K562 (cell line): Measurements from ENCODE around the gene DDC. TPM values are rescaled to one million over a fixed set of nuclear protein-coding genes. Genes with fewer than 3 reads are reported as not detected.

ENCODE experiments used
- ATAC-seq: fragments of 200-7000 bp; cut with Tn5 transposase; 3 replicates; pipeline ENCODE4 v1.9.1; 2020; ENCODE audit warnings: moderate library complexity
- BruUV-seq: library from RNA; stranded (reverse); fragments of 400-500 nt; replicated peaks from 2 replicates; lab custom pipeline; 2021; lab: Mats Ljungman, UMichigan
- CTCF ChIA-PET: fragments of 300-600 bp; formaldehyde crosslinking; extraction: SDS; loops from one replicate; lab custom pipeline; 2021; ENCODE audit warnings: low intra/inter-chr PET ratio; lab: Yijun Ruan, JAX
- POLR2A ChIA-PET: fragments of 300-600, 350-650 bp; sonication (Branson Sonifier 250); formaldehyde crosslinking; extraction: SDS; loops from one replicate; lab custom pipeline; 2021; ENCODE audit warnings: antibody characterized with exemption, inconsistent platforms; lab: Yijun Ruan, JAX
- DNase-seq, 4 experiments: peaks; one replicate each; pipeline versions ENCODE4 v3.0.0 to v3.0.0-alpha.2; 2011 to 2018; ENCODE audit warnings: low spot score in 3 of 4, mixed read lengths in 3 of 4; ENCODE audit errors: extremely low read depth in 1 of 4
- FAIRE-seq: peaks from 2 replicates; lab custom pipeline; 2011; peaks lifted over from hg19 to GRCh38; lab: Jason Lieb, UNC
- H2AFZ ChIP-seq: 2 replicates; pipeline ENCODE4 v1.6.0; 2011; ENCODE audit warnings: low read depth, low read length, control low read depth, inconsistent platforms
- H3K27ac ChIP-seq: fragments of 200-600 bp; 3 replicates; pipeline ENCODE4 v1.8.0; 2011; ENCODE audit warnings: low read depth, mild to moderate bottlenecking, control low read depth, inconsistent platforms, low read length, moderate library complexity, mixed read lengths; ENCODE audit errors: extremely low read depth
- H3K27me3 ChIP-seq, 2 experiments: fragments of 300-600 bp in 1 of 2; 2 replicates in 1 of 2; 3 replicates in 1 of 2; pipeline versions ENCODE4 v1.6.0 to v1.8.0; 2011; ENCODE audit warnings: inconsistent platforms in 2 of 2, low read length in 2 of 2, mild to moderate bottlenecking in 1 of 2, mixed read lengths in 1 of 2, moderate library complexity in 1 of 2; ENCODE audit not compliant: control insufficient read depth in 2 of 2, insufficient read depth in 2 of 2
- H3K36me3 ChIP-seq: fragments of 300-600 bp; 3 replicates; pipeline ENCODE4 v1.8.0; 2011; ENCODE audit warnings: mild to moderate bottlenecking, low read length, inconsistent platforms; ENCODE audit not compliant: control insufficient read depth, insufficient read depth
- H3K4me1 ChIP-seq, 2 experiments: fragments of 200-600 bp in 1 of 2; replicated peaks in 1 of 2; 2 replicates in 1 of 2; 3 replicates in 1 of 2; pipeline versions ENCODE4 v1.5.1 to v1.8.0; 2011; ENCODE audit warnings: inconsistent platforms in 2 of 2, low read length in 2 of 2, mild to moderate bottlenecking in 1 of 2, mixed read lengths in 1 of 2, moderate library complexity in 1 of 2; ENCODE audit not compliant: control insufficient read depth in 2 of 2, insufficient read depth in 2 of 2
- H3K4me2 ChIP-seq: 2 replicates; pipeline ENCODE4 v1.6.1; 2011; ENCODE audit warnings: low read length, control low read depth, inconsistent platforms, mixed read lengths; ENCODE audit not compliant: insufficient read depth
- H3K4me3 ChIP-seq: fragments of 200-600 bp; sonication (generic), shearing (Covaris generic); 2 replicates; pipeline ENCODE4 v1.5.1; 2016; ENCODE audit warnings: control low read depth, inconsistent platforms
- H3K79me2 ChIP-seq: fragments of 200-600 bp; 3 replicates; pipeline ENCODE4 v1.8.0; 2011; ENCODE audit warnings: low read length, inconsistent platforms; ENCODE audit not compliant: control insufficient read depth, insufficient read depth
- H3K9ac ChIP-seq, 2 experiments: 2 replicates each; pipeline versions ENCODE4 v1.6.0 to v1.6.1; 2011; ENCODE audit warnings: low read depth in 2 of 2, low read length in 2 of 2, control low read depth in 1 of 2, inconsistent platforms in 1 of 2, mild to moderate bottlenecking in 1 of 2, mixed read lengths in 1 of 2; ENCODE audit not compliant: insufficient read depth in 1 of 2
- H3K9me1 ChIP-seq: one replicate; pipeline ENCODE4 v1.6.0; 2011; ENCODE audit warnings: inconsistent platforms, mild to moderate bottlenecking, low read length, moderate library complexity; ENCODE audit not compliant: control insufficient read depth, insufficient read depth
- H3K9me3 ChIP-seq: replicated peaks from 2 replicates; pipeline ENCODE4 v1.5.1; 2011; ENCODE audit warnings: low read depth, low read length, inconsistent platforms; ENCODE audit not compliant: control insufficient read depth, insufficient read depth
- H4K20me1 ChIP-seq: replicated peaks from 2 replicates; pipeline ENCODE4 v1.6.1; 2011; ENCODE audit warnings: low read length, inconsistent platforms, mixed read lengths; ENCODE audit not compliant: control insufficient read depth, insufficient read depth
- ARID2 ChIP-seq: fragments of 450-650 bp; IDR thresholded peaks from 2 replicates; pipeline ENCODE4 v1.6.1; 2017; ENCODE audit warnings: antibody characterized with exemption, mild to moderate bottlenecking
- BRCA1 ChIP-seq, 2 experiments: fragments of 450-650 bp in 1 of 2; sonication (generic) in 1 of 2; formaldehyde crosslinking in 1 of 2; IDR thresholded peaks; 2 replicates each; pipeline versions ENCODE4 v1.5.0 to v1.6.1; 2017 to 2020; ENCODE audit warnings: mild to moderate bottlenecking in 1 of 2, missing genetic modification reagents in 1 of 2
- CGGBP1 ChIP-seq: fragments of 250-450 bp; sonication (Bioruptor Pico); IDR thresholded peaks from 2 replicates; pipeline ENCODE4 v1.9.0; 2021; ENCODE audit warnings: mild to moderate bottlenecking
- HEY1 ChIP-seq: fragments of 250-450 bp; sonication (Bioruptor Pico); IDR thresholded peaks from 2 replicates; pipeline ENCODE4 v1.5.0; 2020; ENCODE audit warnings: mild to moderate bottlenecking, moderate library complexity, borderline replicate concordance
- HINFP ChIP-seq: fragments of 450-650 bp; conservative IDR thresholded peaks from 2 replicates; pipeline ENCODE4 v1.6.1; 2016; ENCODE audit warnings: missing genetic modification characterization, low read depth, mild to moderate bottlenecking, control low read depth, missing compliant biosample characterization
- NRF1 ChIP-seq, 2 experiments: fragments of 450-650 bp; IDR thresholded peaks in 1 of 2; conservative IDR thresholded peaks in 1 of 2; 2 replicates each; pipeline ENCODE4 v1.6.1; 2014; ENCODE audit warnings: mild to moderate bottlenecking in 2 of 2
- PHF8 ChIP-seq: fragments of 200-600 bp; sonication (generic); IDR thresholded peaks from 2 replicates; pipeline ENCODE4 v1.6.1; 2012; ENCODE audit warnings: mixed run types, mild to moderate bottlenecking, inconsistent platforms, low read length, moderate library complexity, borderline replicate concordance
- TCF7L2 ChIP-seq: fragments of 150-350 bp; IDR thresholded peaks from 2 replicates; pipeline ENCODE4 v1.6.1; 2016; ENCODE audit warnings: low read depth, mild to moderate bottlenecking, low read length, moderate library complexity
- UBTF ChIP-seq, 2 experiments: IDR thresholded peaks; 2 replicates each; pipeline ENCODE4 v1.6.1; 2012; ENCODE audit warnings: improper control_type of control experiment in 2 of 2, low read depth in 2 of 2, low read length in 2 of 2, borderline replicate concordance in 1 of 2
- ZBED1 ChIP-seq: IDR thresholded peaks from 2 replicates; pipeline ENCODE4 v1.6.1; 2014
- ZNF124 ChIP-seq: sonication (generic); formaldehyde crosslinking; IDR thresholded peaks from 2 replicates; pipeline ENCODE4 v1.8.1; 2022; ENCODE audit warnings: missing genetic modification reagents
- ZNF174 ChIP-seq: fragments of 250-450 bp; sonication (Bioruptor Pico); IDR thresholded peaks from 2 replicates; pipeline ENCODE4 v1.4.0; 2020; ENCODE audit warnings: mild to moderate bottlenecking
- ZNF311 ChIP-seq: fragments of 250-450 bp; sonication (Bioruptor Pico); IDR thresholded peaks from 2 replicates; pipeline ENCODE4 v1.4.0; 2020; ENCODE audit warnings: mild to moderate bottlenecking, moderate library complexity
- ZNF609 ChIP-seq: sonication (generic); formaldehyde crosslinking; IDR thresholded peaks from 2 replicates; pipeline ENCODE4 v1.8.1; 2023; ENCODE audit warnings: missing genetic modification reagents, mild to moderate bottlenecking, borderline replicate concordance
- WGBS: fragments of 100-300 bp; shearing (Covaris generic); methylation state at CpG from one replicate; pipeline ENCODE4 v1.1.6; 2016; ENCODE audit warnings: low coverage, mixed read lengths; ENCODE audit not compliant: insufficient coverage; ENCODE audit errors: missing lambda C conversion rate; 5-methylcytosine and 5-hydroxymethylcytosine counted together
- in situ Hi-C: fragments of 300-500 bp; cut with MboI; formaldehyde crosslinking; loops from 4 replicates; pipeline ENCODE4 v1.15.0; 2018; ENCODE audit warnings: inconsistent platforms, mixed read lengths
- intact Hi-C: fragments of 100-400 bp; cut with micrococcal nuclease; formaldehyde crosslinking; loops from 2 replicates; pipeline ENCODE4 v1.14.2; 2022
- polyA plus RNA-seq, 8 experiments: library from polyadenylated mRNA; depleted of rRNA in 4 of 8; stranded (reverse) in 5 of 8; unstranded in 3 of 8; fragments of >200 nt; fragmentation: Nextera tagmentation in 2 of 8; fragmentation: Illumina TruSeq in 1 of 8; extraction: Ambion mirVana in 2 of 8; extraction: Trizol in 1 of 8; gene quantifications; 2 replicates each; pipeline versions ENCODE4 v1.2.1 to v1.2.3, GENCODE V29; 2011 to 2014; ENCODE audit warnings: inconsistent platforms in 1 of 8, missing spikeins in 1 of 8
- total RNA-seq, 7 experiments: library from RNA; depleted of rRNA in 6 of 7; stranded (reverse); fragments of >200 nt in 6 of 7; fragmentation: Illumina TruSeq in 2 of 7; extraction: Trizol in 2 of 7; gene quantifications; 2 replicates each; pipeline versions ENCODE4 v1.2.1 to v1.2.3, GENCODE V29; 2011 to 2021; ENCODE audit warnings: low replicate concordance in 1 of 7

The DDC gene
- total and polyA plus RNA-seq, 9 of the 15 experiments (the other 6 are each of a cell fraction or from before 2014, with no cell fraction given), result not detected

GRCh38 chr7:50538478-50538877 lies 26.7 kb downstream of the DDC start:
- H3K79me2 ChIP-seq, result no peaks in the 10 kb centered on the region
- intact Hi-C loops (no loop called here), in situ Hi-C loops (no loop called here)
- POLR2A ChIA-PET, result interaction anchor here (0.6 kb wide), 1 partner anchor 9 kb away, joined by 3 read pairs; no protein-coding TSS in a partner anchor
- peaks cover 0 to 16% of the 10 kb centered on the region in 2 experiments; a peak in 2 of 5 replicates for H3K27me3 ChIP-seq
- no peak overlapping the region for H2AFZ ChIP-seq
- H3K9me3 ChIP-seq, result no peaks in the 10 kb centered on the region
- no peak overlapping the region for H3K4me2 ChIP-seq
- FAIRE-seq (no peak), DNase-seq (no peak), ATAC-seq (no peak)
- no peak overlapping the region for H3K9ac ChIP-seq
- no peaks in the 10 kb centered on the region for H3K36me3 ChIP-seq
- no TSS peak for BruUV-seq
- no peaks in the 10 kb centered on the region for H4K20me1 ChIP-seq
- H3K9me1 ChIP-seq, result no peaks in the 10 kb centered on the region
- H3K4me3 ChIP-seq, result no peak overlapping the region
- H3K4me1 ChIP-seq, result peaks cover 18 to 23% of the 10 kb centered on the region in 2 experiments
- no peak overlapping the region for H3K27ac ChIP-seq
- 28% methylated on average over 4 of the region's 4 CpGs for WGBS
- CTCF ChIA-PET, result no interaction called here
- no peak for TF ChIP-seq NRF1 (conservative IDR thresholded peaks at IDR 0.05 in 1 of 2, IDR thresholded peaks at IDR 0.05 in 1 of 2)
- TF ChIP-seq UBTF (IDR thresholded peaks at IDR 0.05; ENCODE audit: borderline replicate concordance in 1 of 2, low read depth in 2 of 2, low read length in 2 of 2), result no peak
- no peak for TF ChIP-seq BRCA1 (IDR thresholded peaks at IDR 0.05)
- no peak for TF ChIP-seq BRCA1 (CRISPR knock-in tag; IDR thresholded peaks at IDR 0.05)
- TF ChIP-seq ZNF174 (CRISPR knock-in tag), result no peak
- no peak for TF ChIP-seq ZNF124 (CRISPR knock-in tag)
- no peak for TF ChIP-seq ZNF311 (CRISPR knock-in tag)
- TF ChIP-seq ZNF609, result no peak
- no peak for TF ChIP-seq ARID2
- TF ChIP-seq TCF7L2, result no peak
- no peak for TF ChIP-seq CGGBP1
- TF ChIP-seq ZBED1, result no peak
- no peak for TF ChIP-seq HINFP (tag)
- TF ChIP-seq HEY1 (CRISPR knock-in tag), result no peak
- no peak for TF ChIP-seq PHF8
